ENCODE measurements around the gene ERICH4. TPM values are rescaled to one million over a fixed set of nuclear protein-coding genes. Genes with fewer than 3 reads are reported as not detected.
A peak's percentile ranks its signal among the peaks of the same experiment; 100 is the strongest.

ERICH4 gene
- total and polyA plus RNA-seq, 2 experiments from 2014 or later = not detected

DNA sequence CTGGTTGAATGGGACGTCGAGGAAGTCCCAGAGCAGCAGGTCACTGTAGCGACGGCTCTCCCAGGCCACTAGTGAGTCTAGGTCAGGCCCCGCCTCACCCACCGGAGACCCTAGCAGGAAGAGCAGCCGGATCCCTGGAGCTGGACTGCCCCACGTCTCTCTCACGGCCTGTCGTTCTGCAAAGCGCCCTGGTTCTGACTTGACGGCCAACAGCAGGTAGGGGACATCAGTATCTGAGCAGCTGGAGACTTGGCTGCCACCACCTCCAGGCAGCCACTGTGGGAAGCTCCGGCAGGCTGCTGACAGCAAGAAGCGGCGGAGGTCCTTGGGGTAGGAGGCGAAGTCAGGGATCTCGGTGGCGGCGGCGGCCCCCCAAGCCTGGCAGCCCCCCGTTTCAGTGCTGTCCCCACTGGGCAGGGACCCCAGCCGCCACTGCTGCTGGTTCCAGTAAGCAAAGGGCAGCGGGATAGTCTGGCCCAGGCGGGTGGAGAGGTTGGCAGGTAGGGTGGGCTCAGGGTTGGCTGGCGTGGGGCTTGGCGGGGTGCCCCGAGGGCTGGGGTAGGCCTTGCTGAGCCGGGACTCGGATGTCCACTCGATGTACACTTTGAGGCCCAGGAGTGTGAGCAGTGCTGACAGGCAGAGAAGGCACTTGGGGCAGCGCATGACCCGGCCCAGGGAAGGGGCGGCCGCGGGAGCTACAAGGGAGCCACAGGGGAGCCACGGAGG, 16.7 kb upstream of the ERICH4 start (continued):
- TF ChIP-seq, protein P1, sequence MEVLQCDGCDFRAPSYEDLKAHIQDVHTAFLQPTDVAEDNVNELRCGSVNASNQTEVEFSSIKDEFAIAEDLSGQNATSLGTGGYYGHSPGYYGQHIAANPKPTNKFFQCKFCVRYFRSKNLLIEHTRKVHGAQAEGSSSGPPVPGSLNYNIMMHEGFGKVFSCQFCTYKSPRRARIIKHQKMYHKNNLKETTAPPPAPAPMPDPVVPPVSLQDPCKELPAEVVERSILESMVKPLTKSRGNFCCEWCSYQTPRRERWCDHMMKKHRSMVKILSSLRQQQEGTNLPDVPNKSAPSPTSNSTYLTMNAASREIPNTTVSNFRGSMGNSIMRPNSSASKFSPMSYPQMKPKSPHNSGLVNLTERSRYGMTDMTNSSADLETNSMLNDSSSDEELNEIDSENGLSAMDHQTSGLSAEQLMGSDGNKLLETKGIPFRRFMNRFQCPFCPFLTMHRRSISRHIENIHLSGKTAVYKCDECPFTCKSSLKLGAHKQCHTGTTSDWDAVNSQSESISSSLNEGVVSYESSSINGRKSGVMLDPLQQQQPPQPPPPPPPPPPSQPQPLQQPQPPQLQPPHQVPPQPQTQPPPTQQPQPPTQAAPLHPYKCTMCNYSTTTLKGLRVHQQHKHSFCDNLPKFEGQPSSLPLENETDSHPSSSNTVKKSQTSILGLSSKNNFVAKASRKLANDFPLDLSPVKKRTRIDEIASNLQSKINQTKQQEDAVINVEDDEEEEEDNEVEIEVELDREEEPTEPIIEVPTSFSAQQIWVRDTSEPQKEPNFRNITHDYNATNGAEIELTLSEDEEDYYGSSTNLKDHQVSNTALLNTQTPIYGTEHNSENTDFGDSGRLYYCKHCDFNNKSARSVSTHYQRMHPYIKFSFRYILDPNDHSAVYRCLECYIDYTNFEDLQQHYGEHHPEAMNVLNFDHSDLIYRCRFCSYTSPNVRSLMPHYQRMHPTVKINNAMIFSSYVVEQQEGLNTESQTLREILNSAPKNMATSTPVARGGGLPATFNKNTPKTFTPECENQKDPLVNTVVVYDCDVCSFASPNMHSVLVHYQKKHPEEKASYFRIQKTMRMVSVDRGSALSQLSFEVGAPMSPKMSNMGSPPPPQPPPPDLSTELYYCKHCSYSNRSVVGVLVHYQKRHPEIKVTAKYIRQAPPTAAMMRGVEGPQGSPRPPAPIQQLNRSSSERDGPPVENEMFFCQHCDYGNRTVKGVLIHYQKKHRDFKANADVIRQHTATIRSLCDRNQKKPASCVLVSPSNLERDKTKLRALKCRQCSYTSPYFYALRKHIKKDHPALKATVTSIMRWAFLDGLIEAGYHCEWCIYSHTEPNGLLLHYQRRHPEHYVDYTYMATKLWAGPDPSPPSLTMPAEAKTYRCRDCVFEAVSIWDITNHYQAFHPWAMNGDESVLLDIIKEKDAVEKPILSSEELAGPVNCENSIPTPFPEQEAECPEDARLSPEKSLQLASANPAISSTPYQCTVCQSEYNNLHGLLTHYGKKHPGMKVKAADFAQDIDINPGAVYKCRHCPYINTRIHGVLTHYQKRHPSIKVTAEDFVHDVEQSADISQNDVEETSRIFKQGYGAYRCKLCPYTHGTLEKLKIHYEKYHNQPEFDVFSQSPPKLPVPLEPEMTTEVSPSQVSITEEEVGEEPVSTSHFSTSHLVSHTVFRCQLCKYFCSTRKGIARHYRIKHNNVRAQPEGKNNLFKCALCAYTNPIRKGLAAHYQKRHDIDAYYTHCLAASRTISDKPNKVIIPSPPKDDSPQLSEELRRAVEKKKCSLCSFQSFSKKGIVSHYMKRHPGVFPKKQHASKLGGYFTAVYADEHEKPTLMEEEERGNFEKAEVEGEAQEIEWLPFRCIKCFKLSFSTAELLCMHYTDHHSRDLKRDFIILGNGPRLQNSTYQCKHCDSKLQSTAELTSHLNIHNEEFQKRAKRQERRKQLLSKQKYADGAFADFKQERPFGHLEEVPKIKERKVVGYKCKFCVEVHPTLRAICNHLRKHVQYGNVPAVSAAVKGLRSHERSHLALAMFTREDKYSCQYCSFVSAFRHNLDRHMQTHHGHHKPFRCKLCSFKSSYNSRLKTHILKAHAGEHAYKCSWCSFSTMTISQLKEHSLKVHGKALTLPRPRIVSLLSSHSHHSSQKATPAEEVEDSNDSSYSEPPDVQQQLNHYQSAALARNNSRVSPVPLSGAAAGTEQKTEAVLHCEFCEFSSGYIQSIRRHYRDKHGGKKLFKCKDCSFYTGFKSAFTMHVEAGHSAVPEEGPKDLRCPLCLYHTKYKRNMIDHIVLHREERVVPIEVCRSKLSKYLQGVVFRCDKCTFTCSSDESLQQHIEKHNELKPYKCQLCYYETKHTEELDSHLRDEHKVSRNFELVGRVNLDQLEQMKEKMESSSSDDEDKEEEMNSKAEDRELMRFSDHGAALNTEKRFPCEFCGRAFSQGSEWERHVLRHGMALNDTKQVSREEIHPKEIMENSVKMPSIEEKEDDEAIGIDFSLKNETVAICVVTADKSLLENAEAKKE (CRISPR knock-in tag; IDR thresholded peaks at IDR 0.05) = no peak
- TF ChIP-seq, protein P2, sequence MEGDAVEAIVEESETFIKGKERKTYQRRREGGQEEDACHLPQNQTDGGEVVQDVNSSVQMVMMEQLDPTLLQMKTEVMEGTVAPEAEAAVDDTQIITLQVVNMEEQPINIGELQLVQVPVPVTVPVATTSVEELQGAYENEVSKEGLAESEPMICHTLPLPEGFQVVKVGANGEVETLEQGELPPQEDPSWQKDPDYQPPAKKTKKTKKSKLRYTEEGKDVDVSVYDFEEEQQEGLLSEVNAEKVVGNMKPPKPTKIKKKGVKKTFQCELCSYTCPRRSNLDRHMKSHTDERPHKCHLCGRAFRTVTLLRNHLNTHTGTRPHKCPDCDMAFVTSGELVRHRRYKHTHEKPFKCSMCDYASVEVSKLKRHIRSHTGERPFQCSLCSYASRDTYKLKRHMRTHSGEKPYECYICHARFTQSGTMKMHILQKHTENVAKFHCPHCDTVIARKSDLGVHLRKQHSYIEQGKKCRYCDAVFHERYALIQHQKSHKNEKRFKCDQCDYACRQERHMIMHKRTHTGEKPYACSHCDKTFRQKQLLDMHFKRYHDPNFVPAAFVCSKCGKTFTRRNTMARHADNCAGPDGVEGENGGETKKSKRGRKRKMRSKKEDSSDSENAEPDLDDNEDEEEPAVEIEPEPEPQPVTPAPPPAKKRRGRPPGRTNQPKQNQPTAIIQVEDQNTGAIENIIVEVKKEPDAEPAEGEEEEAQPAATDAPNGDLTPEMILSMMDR (conservative IDR thresholded peaks at IDR 0.05; ENCODE audit: low read depth in 2 of 2) = no peak
- TF ChIP-seq POLR2AphosphoS5 (IDR thresholded peaks at IDR 0.05; ENCODE audit: low read depth) (no peak), ZNF114 (CRISPR knock-in tag; IDR thresholded peaks at IDR 0.05) (no peak)

DNA sequence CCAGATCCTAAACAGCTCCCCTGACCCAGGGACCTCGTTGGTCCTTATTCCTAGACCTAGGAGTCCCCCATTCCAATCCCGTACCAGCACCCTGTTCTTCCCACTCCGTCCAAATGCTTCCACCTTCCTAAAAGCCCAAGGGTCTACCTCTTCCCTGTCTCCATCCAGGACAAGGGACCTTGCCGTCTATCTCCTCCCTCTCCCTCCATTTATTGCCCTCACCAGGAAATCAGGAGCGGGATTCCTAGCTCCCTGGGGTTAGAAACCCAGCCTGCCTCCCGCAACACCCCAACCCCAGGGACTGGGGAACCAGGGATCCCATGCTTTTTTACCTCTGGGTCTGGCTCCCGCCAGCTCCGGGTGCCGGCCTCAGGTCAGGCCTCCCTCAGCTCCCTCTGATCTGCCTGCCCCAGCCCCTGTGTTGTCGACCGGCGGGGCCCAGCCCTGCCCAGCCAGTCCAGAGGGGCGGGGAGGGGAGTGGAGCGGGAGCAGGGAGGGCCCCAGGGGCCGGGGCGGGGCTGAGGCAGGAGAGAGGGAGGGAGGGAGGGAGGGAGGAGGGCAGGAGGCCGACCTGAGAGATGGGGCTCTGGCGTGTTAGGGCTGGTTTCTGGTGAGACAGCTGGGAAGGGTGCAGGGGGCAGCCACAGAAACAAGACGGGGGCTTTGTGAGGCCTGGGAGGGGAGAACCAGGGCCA, 15.9 kb upstream of the ERICH4 start, which contains the start of gene B3GNT8:
B3GNT8 (minus strand) TSS at position 423 of the 695 bp plus-strand sequence. CDS start 596 bp downstream, outside the sequence.
- Histone ChIP-seq H3F3A (replicated peaks; ENCODE audit: low read depth) (0 out of 2 replicates have a peak, but pooled peaks cover 12% of the 10 kb centered on the region), H2AFZ (peak within 1 kb of the TSS; percentile 85), H3K9me2 (ENCODE audit: insufficient read depth) (no peaks in the 10 kb centered on the region), H3K4me1 (ENCODE audit: insufficient read depth) (peaks cover 12% of the 10 kb centered on the region), H4K20me1 (replicated peaks; ENCODE audit: insufficient read depth) (no peaks in the 10 kb centered on the region; the same call in 1 of the 2 replicates), H3K27me3 (ENCODE audit: insufficient read depth) (no peaks in the 10 kb centered on the region), H3K27ac (ENCODE audit: low read depth) (no peak within 1 kb of the TSS), H3K36me3 (ENCODE audit: insufficient read depth) (no peaks in the 10 kb centered on the region), H3K4me2 (peak within 1 kb of the TSS; percentile 95), H3K4me3 (peak within 1 kb of the TSS; percentile 68), H3K79me2 (replicated peaks; ENCODE audit: insufficient read depth) (no peaks in the 10 kb centered on the region)
- ATAC-seq = peak; percentile 89
- Mint-ChIP-seq H3K9me3 (no peaks in the 10 kb centered on the region), H3K27me3 (ENCODE audit: insufficient read depth, low read depth, poor library complexity) (peaks cover 16% of the 10 kb centered on the region), H3K4me1 (peaks cover 18% of the 10 kb centered on the region), H3K27ac (peak within 1 kb of the TSS; percentile 87), H3K4me3 (peak within 1 kb of the TSS; percentile 76), H3K36me3 (ENCODE audit: low read depth) (peaks cover 15% of the 10 kb centered on the region)
- DNase-seq (ENCODE audit: low spot score) = peak; percentile 92
- TF ChIP-seq, protein P3, sequence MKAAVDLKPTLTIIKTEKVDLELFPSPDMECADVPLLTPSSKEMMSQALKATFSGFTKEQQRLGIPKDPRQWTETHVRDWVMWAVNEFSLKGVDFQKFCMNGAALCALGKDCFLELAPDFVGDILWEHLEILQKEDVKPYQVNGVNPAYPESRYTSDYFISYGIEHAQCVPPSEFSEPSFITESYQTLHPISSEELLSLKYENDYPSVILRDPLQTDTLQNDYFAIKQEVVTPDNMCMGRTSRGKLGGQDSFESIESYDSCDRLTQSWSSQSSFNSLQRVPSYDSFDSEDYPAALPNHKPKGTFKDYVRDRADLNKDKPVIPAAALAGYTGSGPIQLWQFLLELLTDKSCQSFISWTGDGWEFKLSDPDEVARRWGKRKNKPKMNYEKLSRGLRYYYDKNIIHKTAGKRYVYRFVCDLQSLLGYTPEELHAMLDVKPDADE (IDR thresholded peaks at IDR 0.05) = no peak
- peak; percentile 20; the same call in 1 of the 2 replicates for TF ChIP-seq POLR2AphosphoS5 (IDR thresholded peaks at IDR 0.05; ENCODE audit: low read depth)
- TF ChIP-seq, protein P4, sequence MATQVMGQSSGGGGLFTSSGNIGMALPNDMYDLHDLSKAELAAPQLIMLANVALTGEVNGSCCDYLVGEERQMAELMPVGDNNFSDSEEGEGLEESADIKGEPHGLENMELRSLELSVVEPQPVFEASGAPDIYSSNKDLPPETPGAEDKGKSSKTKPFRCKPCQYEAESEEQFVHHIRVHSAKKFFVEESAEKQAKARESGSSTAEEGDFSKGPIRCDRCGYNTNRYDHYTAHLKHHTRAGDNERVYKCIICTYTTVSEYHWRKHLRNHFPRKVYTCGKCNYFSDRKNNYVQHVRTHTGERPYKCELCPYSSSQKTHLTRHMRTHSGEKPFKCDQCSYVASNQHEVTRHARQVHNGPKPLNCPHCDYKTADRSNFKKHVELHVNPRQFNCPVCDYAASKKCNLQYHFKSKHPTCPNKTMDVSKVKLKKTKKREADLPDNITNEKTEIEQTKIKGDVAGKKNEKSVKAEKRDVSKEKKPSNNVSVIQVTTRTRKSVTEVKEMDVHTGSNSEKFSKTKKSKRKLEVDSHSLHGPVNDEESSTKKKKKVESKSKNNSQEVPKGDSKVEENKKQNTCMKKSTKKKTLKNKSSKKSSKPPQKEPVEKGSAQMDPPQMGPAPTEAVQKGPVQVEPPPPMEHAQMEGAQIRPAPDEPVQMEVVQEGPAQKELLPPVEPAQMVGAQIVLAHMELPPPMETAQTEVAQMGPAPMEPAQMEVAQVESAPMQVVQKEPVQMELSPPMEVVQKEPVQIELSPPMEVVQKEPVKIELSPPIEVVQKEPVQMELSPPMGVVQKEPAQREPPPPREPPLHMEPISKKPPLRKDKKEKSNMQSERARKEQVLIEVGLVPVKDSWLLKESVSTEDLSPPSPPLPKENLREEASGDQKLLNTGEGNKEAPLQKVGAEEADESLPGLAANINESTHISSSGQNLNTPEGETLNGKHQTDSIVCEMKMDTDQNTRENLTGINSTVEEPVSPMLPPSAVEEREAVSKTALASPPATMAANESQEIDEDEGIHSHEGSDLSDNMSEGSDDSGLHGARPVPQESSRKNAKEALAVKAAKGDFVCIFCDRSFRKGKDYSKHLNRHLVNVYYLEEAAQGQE (IDR thresholded peaks at IDR 0.05; ENCODE audit: unreplicated experiment) = no peak
- TF ChIP-seq STAT1 (IDR thresholded peaks at IDR 0.05; ENCODE audit: unreplicated experiment) = no peak

Measured in GM23338 (cell line).